Endodermal cell (in vitro differentiated cells): ENCODE data around the gene PFDN6. TPM values are rescaled to one million over a fixed set of nuclear protein-coding genes. Genes with fewer than 3 reads are reported as not detected.
"Not testable (repeated sequence)": the region's sequence is repeated elsewhere in the genome, so short reads cannot be mapped to it uniquely, and the experiment has no call there.

ENCODE experiments used
- DNase-seq: peaks from one replicate; pipeline ENCODE4 v3.0.0-alpha.2; 2017
- H3K27ac ChIP-seq: 2 replicates; pipeline ENCODE4 v1.5.1; 2013; ENCODE audit warnings: mild to moderate bottlenecking, low read depth, low read length, moderate library complexity
- H3K27me3 ChIP-seq: 2 replicates; pipeline ENCODE4 v1.6.1; 2013; ENCODE audit warnings: mild to moderate bottlenecking, low read length, moderate library complexity; ENCODE audit not compliant: insufficient read depth, control insufficient read depth, poor library complexity, severe bottlenecking
- H3K36me3 ChIP-seq: 2 replicates; pipeline ENCODE4 v1.7.0; 2013; ENCODE audit warnings: mild to moderate bottlenecking, low read length, moderate library complexity; ENCODE audit not compliant: control insufficient read depth, insufficient read depth
- H3K4me1 ChIP-seq: one replicate; pipeline ENCODE4 v1.7.0; 2013; ENCODE audit warnings: low read length; ENCODE audit not compliant: control insufficient read depth, insufficient read depth
- H3K4me3 ChIP-seq: 2 replicates; pipeline ENCODE4 v1.5.1; 2013; ENCODE audit warnings: mild to moderate bottlenecking, low read length, moderate library complexity
- H3K9ac ChIP-seq: 2 replicates; pipeline ENCODE4 v1.6.1; 2013; ENCODE audit warnings: mild to moderate bottlenecking, low read length, moderate library complexity; ENCODE audit not compliant: poor library complexity, severe bottlenecking; ENCODE audit errors: extremely low read depth
- H3K9me3 ChIP-seq: 2 replicates; pipeline ENCODE4 v1.6.1; 2013; ENCODE audit warnings: mild to moderate bottlenecking, low read length, moderate library complexity; ENCODE audit not compliant: control insufficient read depth
- H3K27ac Mint-ChIP-seq: 2 replicates; pipeline ENCODE4 v1.8.0; 2020; ENCODE audit warnings: mixed read lengths
- H3K27me3 Mint-ChIP-seq: 2 replicates; pipeline ENCODE4 v1.8.0; 2021; ENCODE audit warnings: mild to moderate bottlenecking, mixed read lengths; ENCODE audit not compliant: insufficient read depth
- H3K36me3 Mint-ChIP-seq: 2 replicates; pipeline ENCODE4 v1.8.0; 2020; ENCODE audit warnings: low read depth, mixed read lengths
- H3K4me1 Mint-ChIP-seq: 2 replicates; pipeline ENCODE4 v1.8.0; 2020; ENCODE audit warnings: mixed read lengths
- H3K4me3 Mint-ChIP-seq: 2 replicates; pipeline ENCODE4 v1.8.0; 2020; ENCODE audit warnings: mild to moderate bottlenecking, moderate library complexity, mixed read lengths
- H3K9me3 Mint-ChIP-seq: 2 replicates; pipeline ENCODE4 v1.8.0; 2020; ENCODE audit warnings: mild to moderate bottlenecking, mixed read lengths
- CTCF ChIP-seq: fragments of 200-600 bp; sonication (generic); conservative IDR thresholded peaks from 2 replicates; pipeline ENCODE4 v1.5.0; 2021; ENCODE audit warnings: antibody characterized with exemption, mild to moderate bottlenecking
- WGBS, 2 experiments: methylation state at CpG; one replicate each; pipeline versions ENCODE4 v1.1.5 to v1.1.7; 2013; ENCODE audit warnings: missing lambda C conversion rate in 2 of 2, mixed read lengths in 1 of 2; ENCODE audit not compliant: insufficient coverage in 1 of 2, insufficient read length in 1 of 2; 5-methylcytosine and 5-hydroxymethylcytosine counted together
- total RNA-seq, 2 donors: library from RNA; stranded (reverse); fragmentation: NEBNext Ultra II Directional in 1 of 2; extraction: Animal tissue kit (Norgen Biotek cat#: 25700) in 1 of 2; gene quantifications; 2 replicates in 1 of 2; 3 replicates in 1 of 2; pipeline ENCODE4 v1.2.1, GENCODE V29; 2021

PFDN6 gene
- total RNA-seq, 2 donors from 2014 or later: 69.9 to 86.4 TPM

- Mint-ChIP-seq H3K9me3 (no peaks in the 10 kb centered on the region), H3K36me3 (peaks cover 58% of the 10 kb centered on the region), H3K27ac (peak overlapping the region; percentile 91), H3K4me3 (peak overlapping the region; percentile 98), H3K4me1 (peaks cover 31% of the 10 kb centered on the region), H3K27me3 (no peaks in the 10 kb centered on the region)
- H3K9me3 ChIP-seq: no peaks in the 10 kb centered on the region
- H3K27ac ChIP-seq: peak overlapping the region; percentile 85
- no peaks in the 10 kb centered on the region for H3K27me3 ChIP-seq
- DNase-seq: no peak
- no peaks in the 10 kb centered on the region for H3K4me1 ChIP-seq
- peak overlapping the region; percentile 98 for H3K4me3 ChIP-seq
- H3K36me3 ChIP-seq: peaks cover 62% of the 10 kb centered on the region
- 0 to 2% methylated on average over 8 to 22 of the region's 22 CpGs for WGBS, 2 experiments
- peak overlapping the region; percentile 91 for H3K9ac ChIP-seq
- TF ChIP-seq CTCF: no peak
Observed at GRCh38 chr6:33272275-33273128, 16.9 kb upstream of the PFDN6 start.

GRCh38 chr6:33273129-33273923, 16.1 kb upstream of the PFDN6 start:
- Histone ChIP-seq H3K4me3 (peak overlapping the region; percentile 98), H3K9me3 (no peaks in the 10 kb centered on the region), H3K9ac (peak overlapping the region; percentile 91), H3K27ac (no peak overlapping the region), H3K36me3 (peaks cover 54% of the 10 kb centered on the region), H3K27me3 (no peaks in the 10 kb centered on the region), H3K4me1 (no peaks in the 10 kb centered on the region)
- H3K36me3 Mint-ChIP-seq: peaks cover 52% of the 10 kb centered on the region
- 65 to 75% methylated on average over 7 to 11 of the region's 11 CpGs for WGBS, 2 experiments
- TF ChIP-seq CTCF: no peak
- peak overlapping the region; percentile 91 for H3K27ac Mint-ChIP-seq
- peaks cover 35% of the 10 kb centered on the region for H3K4me1 Mint-ChIP-seq
- peak overlapping the region; percentile 98 for H3K4me3 Mint-ChIP-seq
- H3K27me3 Mint-ChIP-seq: no peaks in the 10 kb centered on the region
- no peak for DNase-seq
- H3K9me3 Mint-ChIP-seq: no peaks in the 10 kb centered on the region

- Histone ChIP-seq H3K4me3 (peak overlapping the region; percentile 98), H3K36me3 (peaks cover 52% of the 10 kb centered on the region), H3K27ac (no peak overlapping the region), H3K9ac (peak overlapping the region; percentile 0), H3K4me1 (no peaks in the 10 kb centered on the region), H3K27me3 (no peaks in the 10 kb centered on the region), H3K9me3 (no peaks in the 10 kb centered on the region)
- no peaks in the 10 kb centered on the region for H3K27me3 Mint-ChIP-seq
- WGBS, 2 experiments: 83 to 87% methylated on average over 11 to 14 of the region's 14 CpGs
- H3K4me3 Mint-ChIP-seq: peak overlapping the region; percentile 98
- peak overlapping the region; percentile 91 for H3K27ac Mint-ChIP-seq
- no peak for TF ChIP-seq CTCF
- H3K9me3 Mint-ChIP-seq: no peaks in the 10 kb centered on the region
- no peak for DNase-seq
- peaks cover 51% of the 10 kb centered on the region for H3K36me3 Mint-ChIP-seq
- H3K4me1 Mint-ChIP-seq: peaks cover 35% of the 10 kb centered on the region
Observed at GRCh38 chr6:33273924-33274902, 15.2 kb upstream of the PFDN6 start.

- H3K4me3 ChIP-seq: peak overlapping the region; percentile 98
Observed at GRCh38 chr6:33275795-33276580, 13.4 kb upstream of the PFDN6 start.

More at GRCh38 chr6:33275795-33276580, 13.4 kb upstream of the PFDN6 start:
- H3K4me1 ChIP-seq, H3K9me3 Mint-ChIP-seq, H3K9me3 ChIP-seq, DNase-seq, H3K27me3 ChIP-seq, H3K27me3 Mint-ChIP-seq: not testable (repeated sequence)
- Histone ChIP-seq H3K27ac (peak overlapping the region; percentile 77), H3K9ac (peak overlapping the region; percentile 42), H3K36me3 (peaks cover 66% of the 10 kb centered on the region)
- Mint-ChIP-seq H3K4me3 (peak overlapping the region; percentile 98), H3K36me3 (peaks cover 58% of the 10 kb centered on the region), H3K4me1 (peaks cover 35% of the 10 kb centered on the region), H3K27ac (peak overlapping the region; percentile 91)
- 80 to 88% methylated on average over 5 to 16 of the region's 16 CpGs for WGBS, 2 experiments
